RWPE1 (cell line): ENCODE measurements around the gene EDNRA.

ENCODE experiments used
- CTCF ChIA-PET: fragments of 350-600 bp; sonication (Branson Sonifier 250); formaldehyde crosslinking; extraction: SDS; loops from one replicate; lab custom pipeline; 2021; lab: Yijun Ruan, JAX
- POLR2A ChIA-PET: fragments of 400-600 bp; formaldehyde crosslinking; extraction: SDS; loops from one replicate; lab custom pipeline; 2020; ENCODE audit warnings: antibody characterized with exemption; ENCODE audit not compliant: low non-redundant PET; lab: Yijun Ruan, JAX
- DNase-seq: peaks from one replicate; pipeline ENCODE4 v3.0.0; 2012; ENCODE audit warnings: low spot score
- H3K27ac ChIP-seq: fragments of 450-650 bp; 2 replicates; pipeline ENCODE4 v1.5.1; 2017
- TF ChIP-seq, protein P1 (sequence below): fragments of 450-650 bp; conservative IDR thresholded peaks from 2 replicates; pipeline ENCODE4 v1.5.1; 2017; ENCODE audit warnings: low read depth, mild to moderate bottlenecking

EDNRA gene

DNA sequence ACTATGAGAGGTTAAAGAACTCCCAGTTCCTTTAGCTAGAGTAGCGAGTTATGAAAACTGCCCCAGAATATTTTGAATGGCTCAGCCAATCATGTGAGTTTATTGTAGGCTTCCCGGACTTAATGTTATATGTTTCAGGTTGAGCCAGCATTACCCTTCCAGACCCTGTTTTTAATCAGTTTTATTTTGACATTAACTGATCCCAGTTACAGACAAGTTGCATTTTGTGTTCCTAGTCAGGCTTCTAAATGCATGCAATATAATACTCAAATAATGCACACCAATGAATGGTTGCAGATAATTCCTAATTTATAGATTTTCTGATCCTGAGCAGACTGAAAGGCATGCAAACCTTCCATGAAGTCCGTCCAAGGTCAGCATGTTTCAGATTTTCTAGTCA, 57.8 kb downstream of the EDNRA start:
- ChIA-PET CTCF (no interaction called here), POLR2A (no interaction called here)
- no peak overlapping the region for H3K27ac ChIP-seq
- DNase-seq: no peak
- TF ChIP-seq, protein P1, sequence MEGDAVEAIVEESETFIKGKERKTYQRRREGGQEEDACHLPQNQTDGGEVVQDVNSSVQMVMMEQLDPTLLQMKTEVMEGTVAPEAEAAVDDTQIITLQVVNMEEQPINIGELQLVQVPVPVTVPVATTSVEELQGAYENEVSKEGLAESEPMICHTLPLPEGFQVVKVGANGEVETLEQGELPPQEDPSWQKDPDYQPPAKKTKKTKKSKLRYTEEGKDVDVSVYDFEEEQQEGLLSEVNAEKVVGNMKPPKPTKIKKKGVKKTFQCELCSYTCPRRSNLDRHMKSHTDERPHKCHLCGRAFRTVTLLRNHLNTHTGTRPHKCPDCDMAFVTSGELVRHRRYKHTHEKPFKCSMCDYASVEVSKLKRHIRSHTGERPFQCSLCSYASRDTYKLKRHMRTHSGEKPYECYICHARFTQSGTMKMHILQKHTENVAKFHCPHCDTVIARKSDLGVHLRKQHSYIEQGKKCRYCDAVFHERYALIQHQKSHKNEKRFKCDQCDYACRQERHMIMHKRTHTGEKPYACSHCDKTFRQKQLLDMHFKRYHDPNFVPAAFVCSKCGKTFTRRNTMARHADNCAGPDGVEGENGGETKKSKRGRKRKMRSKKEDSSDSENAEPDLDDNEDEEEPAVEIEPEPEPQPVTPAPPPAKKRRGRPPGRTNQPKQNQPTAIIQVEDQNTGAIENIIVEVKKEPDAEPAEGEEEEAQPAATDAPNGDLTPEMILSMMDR: no peak

DNA sequence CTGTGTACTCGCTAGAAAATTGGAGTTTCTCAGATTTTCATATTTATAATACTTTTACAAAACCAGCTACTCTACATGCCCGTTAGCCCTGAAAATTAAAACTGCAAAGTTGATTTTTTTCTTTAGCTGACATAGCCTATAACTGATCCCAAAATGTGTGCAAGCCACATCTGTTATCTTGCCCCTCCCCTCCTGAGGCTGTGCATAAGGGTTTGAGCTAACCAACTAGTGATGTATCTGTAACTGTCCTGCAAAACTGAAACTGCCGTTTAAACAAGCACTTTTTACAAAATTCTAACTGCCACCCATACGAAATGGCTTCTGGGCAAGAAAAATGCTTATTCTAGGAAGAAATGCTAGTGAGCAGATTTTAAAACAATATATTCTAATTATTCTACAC, 59.1 kb downstream of the EDNRA start:
- POLR2A ChIA-PET: no interaction called here
- no peak for DNase-seq
- TF ChIP-seq, protein P1: no peak
- CTCF ChIA-PET: interaction anchor here (0.5 kb wide), 1 partner anchor 258 kb away, joined by 3 read pairs; no protein-coding TSS in a partner anchor
- no peak overlapping the region for H3K27ac ChIP-seq

DNA sequence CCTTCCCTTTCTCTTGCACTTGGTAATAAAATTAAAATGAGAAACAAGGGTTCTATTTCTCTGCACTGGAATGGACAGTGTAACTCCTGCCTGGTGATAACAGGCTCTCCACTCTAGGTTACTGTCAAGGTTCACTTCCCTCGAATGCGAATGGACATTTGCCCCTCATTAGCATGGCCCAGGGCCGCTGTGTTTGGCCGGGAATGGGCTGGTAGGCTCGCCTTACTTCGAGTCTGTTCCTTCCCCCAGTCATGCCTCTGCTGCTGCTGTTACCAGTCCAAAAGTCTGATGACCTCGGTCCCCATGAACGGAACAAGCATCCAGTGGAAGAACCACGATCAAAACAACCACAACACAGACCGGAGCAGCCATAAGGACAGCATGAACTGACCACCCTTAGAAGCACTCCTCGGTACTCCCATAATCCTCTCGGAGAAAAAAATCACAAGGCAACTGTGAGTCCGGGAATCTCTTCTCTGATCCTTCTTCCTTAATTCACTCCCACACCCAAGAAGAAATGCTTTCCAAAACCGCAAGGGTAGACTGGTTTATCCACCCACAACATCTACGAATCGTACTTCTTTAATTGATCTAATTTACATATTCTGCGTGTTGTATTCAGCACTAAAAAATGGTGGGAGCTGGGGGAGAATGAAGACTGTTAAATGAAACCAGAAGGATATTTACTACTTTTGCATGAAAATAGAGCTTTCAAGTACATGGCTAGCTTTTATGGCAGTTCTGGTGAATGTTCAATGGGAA, 61.5 kb downstream of the EDNRA start:
- TF ChIP-seq, protein P1: no peak
- ChIA-PET CTCF (interaction anchor here (0.6 kb wide), 1 partner anchor 10 kb away, joined by 3 read pairs; no protein-coding TSS in a partner anchor), POLR2A (no interaction called here)
- no peak overlapping the region for H3K27ac ChIP-seq
- no peak for DNase-seq

DNA sequence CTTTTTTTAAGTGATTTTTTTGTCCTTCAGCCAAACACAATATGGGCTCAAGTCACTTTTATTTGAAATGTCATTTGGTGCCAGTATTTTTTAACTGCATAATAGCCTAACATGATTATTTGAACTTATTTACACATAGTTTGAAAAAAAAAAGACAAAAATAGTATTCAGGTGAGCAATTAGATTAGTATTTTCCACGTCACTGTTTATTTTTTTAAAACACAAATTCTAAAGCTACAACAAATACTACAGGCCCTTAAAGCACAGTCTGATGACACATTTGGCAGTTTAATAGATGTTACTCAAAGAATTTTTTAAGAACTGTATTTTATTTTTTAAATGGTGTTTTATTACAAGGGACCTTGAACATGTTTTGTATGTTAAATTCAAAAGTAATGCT, 62.1 kb downstream of the EDNRA start:
- ChIA-PET CTCF (interaction anchor here (0.6 kb wide), 1 partner anchor 114 kb away, joined by 3 read pairs; no protein-coding TSS in a partner anchor), POLR2A (no interaction called here)
- DNase-seq: no peak
- TF ChIP-seq, protein P1: no peak
- no peak overlapping the region for H3K27ac ChIP-seq

DNA sequence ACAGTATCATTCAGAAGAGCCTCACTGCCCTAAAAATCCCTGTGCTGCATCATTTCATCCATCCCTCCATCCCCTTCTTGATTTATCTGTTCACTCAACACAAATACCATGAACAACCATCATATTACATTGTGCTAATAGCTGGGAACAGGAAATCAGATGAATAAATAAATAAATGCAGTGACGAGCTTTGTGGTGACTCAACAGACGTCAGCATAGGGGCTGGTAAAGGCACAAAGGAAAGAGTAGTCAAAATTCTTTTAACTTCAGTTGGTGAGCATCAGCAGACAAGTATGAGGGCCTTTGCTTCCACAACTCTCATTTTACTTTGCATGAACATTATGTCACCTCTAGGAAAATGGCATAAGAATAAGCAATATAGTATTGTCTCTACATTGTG, 65.5 kb downstream of the EDNRA start:
- DNase-seq: peak; percentile 57
- CTCF ChIA-PET: no interaction called here
- no peak overlapping the region for H3K27ac ChIP-seq
- POLR2A ChIA-PET: no interaction called here
- TF ChIP-seq, protein P1: no peak

DNA sequence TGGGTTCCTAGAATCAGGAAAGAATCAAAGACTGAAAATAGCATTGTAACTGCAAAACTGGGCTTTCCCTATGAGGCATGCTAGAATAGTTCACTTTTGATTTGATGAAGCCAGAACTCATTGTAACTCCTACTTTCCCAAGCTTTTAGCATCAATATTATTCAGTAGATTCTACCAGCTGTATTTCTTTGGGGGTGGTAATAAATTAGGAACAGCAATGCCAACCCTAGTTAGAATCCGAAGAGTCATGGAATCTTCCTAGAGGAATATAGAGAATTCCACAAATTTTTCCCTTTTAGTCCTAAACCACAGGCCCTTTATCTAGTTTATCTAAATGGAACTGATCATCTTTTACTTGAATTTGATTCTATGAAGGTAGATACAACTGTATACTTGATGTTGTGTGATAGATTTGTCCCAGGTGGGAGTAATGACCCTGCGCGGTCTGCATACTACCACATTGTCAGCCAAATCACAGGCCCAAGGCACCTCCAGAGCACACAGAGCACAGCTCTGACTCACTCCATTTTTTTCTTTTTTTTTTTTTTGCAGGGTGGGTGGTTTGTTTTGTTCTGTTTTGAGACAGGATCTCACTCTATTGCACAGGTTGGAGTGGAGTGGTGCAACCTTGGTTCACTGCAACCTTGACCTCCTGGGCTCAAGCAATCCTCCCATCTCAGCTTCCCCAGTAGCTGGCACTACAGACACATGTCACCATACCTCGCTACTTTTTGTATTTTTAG, 66.6 kb downstream of the EDNRA start:
- no peak for DNase-seq
- H3K27ac ChIP-seq: no peak overlapping the region
- TF ChIP-seq, protein P1: no peak
- POLR2A ChIA-PET: no interaction called here
- CTCF ChIA-PET: interaction anchor here (0.5 to 0.6 kb wide), 2 partner anchors 12 to 29 kb away, joined by 3 read pairs; no protein-coding TSS in a partner anchor
